Measurements from ENCODE around the gene CARD9.

Gene CARD9

DNA sequence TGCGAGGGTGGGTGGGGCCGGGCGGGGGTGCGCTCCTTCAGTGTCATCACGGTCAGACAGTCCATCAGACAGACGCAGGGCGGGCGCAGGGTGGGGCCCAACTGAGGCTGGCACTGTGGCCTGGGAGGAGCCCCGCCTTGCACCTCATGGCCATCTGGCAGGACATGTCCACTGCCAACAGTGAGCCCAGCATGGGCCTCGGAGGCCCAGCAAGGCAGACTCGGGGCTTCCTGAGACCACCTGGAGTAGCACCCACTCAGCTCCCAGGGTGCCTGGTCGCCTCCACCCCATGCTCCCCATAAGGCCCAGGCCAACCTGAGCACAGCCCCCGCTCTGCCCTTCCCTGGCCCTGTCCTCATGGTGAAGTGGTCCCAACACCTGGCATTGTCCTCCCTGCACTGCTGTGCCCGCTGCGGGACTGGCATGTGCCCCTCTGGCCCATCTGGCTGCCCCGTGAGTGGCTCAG lies 54.7 kb downstream of the CARD9 start:
- no peaks in the 10 kb centered on the region for H3K36me3 ChIP-seq (ENCODE audit: control insufficient read depth, insufficient read depth, low read length)
- peaks cover 2% of the 10 kb centered on the region; the same call in 1 of the 2 replicates for H3K27me3 ChIP-seq (replicated peaks; ENCODE audit: control insufficient read depth, insufficient read depth, low read length)
- TF ChIP-seq, protein P1, sequence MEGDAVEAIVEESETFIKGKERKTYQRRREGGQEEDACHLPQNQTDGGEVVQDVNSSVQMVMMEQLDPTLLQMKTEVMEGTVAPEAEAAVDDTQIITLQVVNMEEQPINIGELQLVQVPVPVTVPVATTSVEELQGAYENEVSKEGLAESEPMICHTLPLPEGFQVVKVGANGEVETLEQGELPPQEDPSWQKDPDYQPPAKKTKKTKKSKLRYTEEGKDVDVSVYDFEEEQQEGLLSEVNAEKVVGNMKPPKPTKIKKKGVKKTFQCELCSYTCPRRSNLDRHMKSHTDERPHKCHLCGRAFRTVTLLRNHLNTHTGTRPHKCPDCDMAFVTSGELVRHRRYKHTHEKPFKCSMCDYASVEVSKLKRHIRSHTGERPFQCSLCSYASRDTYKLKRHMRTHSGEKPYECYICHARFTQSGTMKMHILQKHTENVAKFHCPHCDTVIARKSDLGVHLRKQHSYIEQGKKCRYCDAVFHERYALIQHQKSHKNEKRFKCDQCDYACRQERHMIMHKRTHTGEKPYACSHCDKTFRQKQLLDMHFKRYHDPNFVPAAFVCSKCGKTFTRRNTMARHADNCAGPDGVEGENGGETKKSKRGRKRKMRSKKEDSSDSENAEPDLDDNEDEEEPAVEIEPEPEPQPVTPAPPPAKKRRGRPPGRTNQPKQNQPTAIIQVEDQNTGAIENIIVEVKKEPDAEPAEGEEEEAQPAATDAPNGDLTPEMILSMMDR (IDR thresholded peaks at IDR 0.05; ENCODE audit: insufficient read depth, low read length, poor library complexity, severe bottlenecking), result no peak
- H3K4me3 ChIP-seq (replicated peaks; ENCODE audit: low read depth, low read length), result no peak overlapping the region
- no peak for DNase-seq (ENCODE audit: extremely low read depth, insufficient read length)

DNA sequence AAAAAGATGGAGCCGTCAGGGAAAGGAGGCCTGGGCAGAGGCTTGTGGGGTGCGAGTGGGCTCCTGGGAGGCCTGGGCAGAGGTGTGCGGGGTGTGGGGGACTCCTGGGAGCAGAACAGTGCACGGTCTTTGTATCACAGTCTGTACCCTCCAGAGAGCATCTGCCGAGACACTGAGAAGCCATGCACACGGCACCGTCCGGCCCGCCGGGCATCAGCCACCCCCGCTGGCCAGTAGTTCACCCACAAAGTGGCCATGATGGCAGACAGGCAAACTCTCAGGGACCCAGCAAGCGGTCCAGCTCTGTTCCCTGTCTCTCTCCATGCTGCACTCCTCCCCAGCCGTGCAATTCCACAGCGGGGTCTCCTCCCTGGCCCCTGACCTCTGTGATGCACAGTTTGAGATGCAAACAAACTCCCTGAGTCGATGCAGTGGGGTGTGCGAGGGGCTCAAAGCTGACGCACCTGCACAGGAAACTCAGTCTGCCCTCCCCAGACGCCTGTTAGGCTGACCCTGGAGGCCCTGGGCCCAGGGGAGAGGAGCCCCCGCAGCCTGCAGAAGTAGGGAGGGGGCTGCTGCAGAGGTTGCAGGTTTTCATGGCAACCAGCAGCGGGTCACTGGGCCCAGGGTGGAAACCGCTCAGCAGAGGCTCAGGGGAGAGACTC lies 55.2 kb downstream of the CARD9 start:
- DNase-seq (ENCODE audit: extremely low read depth, insufficient read length), result no peak
- TF ChIP-seq, protein P1 (IDR thresholded peaks at IDR 0.05; ENCODE audit: insufficient read depth, low read length, poor library complexity, severe bottlenecking), result no peak
- Histone ChIP-seq H3K36me3 (ENCODE audit: control insufficient read depth, insufficient read depth, low read length) (no peaks in the 10 kb centered on the region), H3K4me3 (replicated peaks; ENCODE audit: low read depth, low read length) (no peak overlapping the region), H3K27me3 (replicated peaks; ENCODE audit: control insufficient read depth, insufficient read depth, low read length) (peaks cover 2% of the 10 kb centered on the region; the same call in 1 of the 2 replicates)

DNA sequence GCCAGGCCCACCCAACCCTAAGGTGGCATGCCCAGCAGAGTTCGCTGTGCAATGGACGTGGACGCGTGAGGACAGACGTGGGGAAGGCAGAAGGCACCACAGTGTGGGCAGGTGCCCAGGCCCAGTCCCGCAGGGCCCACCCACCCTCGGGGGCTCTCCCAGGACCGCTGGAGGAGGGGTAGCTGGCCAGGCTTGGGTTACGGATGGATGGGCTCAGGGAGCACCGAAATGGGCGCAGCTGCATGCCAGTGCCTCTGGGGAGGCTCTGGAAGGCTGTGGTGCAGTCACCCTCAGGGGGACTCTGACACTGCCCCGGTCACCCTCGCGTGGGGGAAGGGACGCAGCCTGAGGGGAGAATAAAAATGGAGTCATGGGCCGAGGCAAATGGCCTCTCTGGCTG lies 55.8 kb downstream of the CARD9 start:
- Histone ChIP-seq H3K36me3 (ENCODE audit: control insufficient read depth, insufficient read depth, low read length) (no peaks in the 10 kb centered on the region), H3K27me3 (replicated peaks; ENCODE audit: control insufficient read depth, insufficient read depth, low read length) (peaks cover 2% of the 10 kb centered on the region; the same call in 1 of the 2 replicates), H3K4me3 (replicated peaks; ENCODE audit: low read depth, low read length) (no peak overlapping the region)
- DNase-seq (ENCODE audit: extremely low read depth, insufficient read length), result no peak
- TF ChIP-seq, protein P1 (IDR thresholded peaks at IDR 0.05; ENCODE audit: insufficient read depth, low read length, poor library complexity, severe bottlenecking), result no peak

DNA sequence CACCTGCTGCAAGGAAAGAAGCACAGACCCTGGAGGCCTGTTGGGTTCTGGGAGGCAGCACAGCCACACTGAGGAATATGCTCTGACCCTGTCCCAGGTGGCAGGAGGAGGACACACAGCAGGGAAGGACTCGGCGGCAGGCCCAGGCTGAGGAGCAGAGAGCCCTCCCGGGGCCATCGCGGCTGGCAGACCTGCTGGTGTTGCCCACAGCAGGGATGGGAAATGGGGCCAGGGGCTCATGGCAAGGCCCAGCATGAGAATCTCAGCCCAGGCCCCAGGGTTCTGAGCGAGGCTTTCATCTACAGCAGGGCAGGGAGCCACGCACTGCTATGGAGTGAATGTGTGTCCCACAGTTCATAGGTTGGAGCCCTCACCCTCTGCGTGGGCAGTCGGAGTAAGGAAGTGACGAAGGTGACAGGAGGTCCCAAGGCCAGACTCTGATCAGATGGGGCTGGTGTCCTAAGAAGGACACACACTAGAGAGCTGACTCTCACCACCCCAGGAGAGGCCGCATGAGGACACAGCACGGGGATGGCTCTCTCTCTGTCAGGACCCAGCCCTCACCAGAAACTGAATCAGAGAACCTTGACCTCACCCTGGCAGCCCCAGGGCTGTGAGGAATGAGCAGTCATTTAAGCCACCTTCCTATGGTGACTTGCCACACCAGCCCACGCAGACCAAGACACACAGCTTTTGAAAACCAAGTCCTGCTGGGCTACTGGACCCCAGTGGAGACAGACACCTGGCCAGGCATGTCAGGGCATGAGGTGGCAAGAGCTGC lies 56.4 kb downstream of the CARD9 start:
- TF ChIP-seq, protein P1 (IDR thresholded peaks at IDR 0.05; ENCODE audit: insufficient read depth, low read length, poor library complexity, severe bottlenecking), result no peak
- H3K4me3 ChIP-seq (replicated peaks; ENCODE audit: low read depth, low read length), result no peak overlapping the region
- peaks cover 2% of the 10 kb centered on the region; the same call in 1 of the 2 replicates for H3K27me3 ChIP-seq (replicated peaks; ENCODE audit: control insufficient read depth, insufficient read depth, low read length)
- H3K36me3 ChIP-seq (ENCODE audit: control insufficient read depth, insufficient read depth, low read length), result no peaks in the 10 kb centered on the region
- DNase-seq (ENCODE audit: extremely low read depth, insufficient read length), result no peak

DNA sequence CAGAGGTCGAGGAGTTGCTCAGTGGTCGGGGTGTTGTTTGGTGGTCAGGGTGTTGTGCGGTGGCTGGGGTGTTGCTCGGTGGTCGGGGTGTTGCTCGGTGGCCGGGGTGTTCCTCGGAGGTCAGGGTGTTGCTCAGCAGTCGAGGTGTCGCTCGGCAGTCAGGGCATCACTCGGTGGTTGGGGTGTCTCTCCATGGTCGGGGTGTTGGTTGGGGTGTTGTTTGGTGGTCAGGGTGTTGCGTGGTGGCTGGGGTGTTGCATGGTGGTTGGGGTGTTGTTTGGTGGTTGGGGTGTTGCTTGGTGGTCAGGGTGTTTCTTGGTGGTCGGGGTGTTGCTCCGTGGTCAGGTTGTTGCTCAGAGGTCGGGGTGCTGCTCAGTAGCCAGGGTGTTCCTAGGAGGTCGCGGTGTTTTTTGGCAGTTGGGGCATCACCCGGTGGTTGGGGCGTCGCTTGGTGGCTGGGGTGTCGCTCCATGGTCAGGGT lies 57.2 kb downstream of the CARD9 start:
- Histone ChIP-seq H3K4me3 (replicated peaks; ENCODE audit: low read depth, low read length) (no peak overlapping the region), H3K36me3 (ENCODE audit: control insufficient read depth, insufficient read depth, low read length) (no peaks in the 10 kb centered on the region), H3K27me3 (replicated peaks; ENCODE audit: control insufficient read depth, insufficient read depth, low read length) (peaks cover 2% of the 10 kb centered on the region; the same call in 1 of the 2 replicates)
- TF ChIP-seq, protein P1 (IDR thresholded peaks at IDR 0.05; ENCODE audit: insufficient read depth, low read length, poor library complexity, severe bottlenecking), result no peak
- no peak for DNase-seq (ENCODE audit: extremely low read depth, insufficient read length)
